ENCODE measurements around the gene TIMM10.

GRCh38 chr11:57513911-57514537, 16.5 kb downstream of the TIMM10 start:
- TF ChIP-seq CTCF (conservative IDR thresholded peaks at IDR 0.05) (no peak), EZH2 (IDR thresholded peaks at IDR 0.05; ENCODE audit: low read depth) (no peak)

Measured in PC-9 (cell line).